HG03521 (cell line): ENCODE results near the gene TMED8.

Source experiments
- ATAC-seq: cut with Tn5 transposase; IDR thresholded peaks from one replicate; pipeline ENCODE4 v1.9.1; 2021; ENCODE audit warnings: mild to moderate bottlenecking, moderate library complexity; ENCODE audit not compliant: unreplicated experiment

The TMED8 gene

GRCh38 chr14:77301103-77301502 lies 75.8 kb downstream of the TMED8 start:
- ATAC-seq = no peak

- ATAC-seq = no peak
These were observed 77.1 kb downstream of the TMED8 start for GRCh38 chr14:77299771-77300170.

- ATAC-seq = no peak
These were observed 80.0 kb downstream of the TMED8 start for GRCh38 chr14:77296906-77297305.

- ATAC-seq = no peak
These were observed 80.7 kb downstream of the TMED8 start for GRCh38 chr14:77296155-77296554.

GRCh38 chr14:77290705-77291104 lies 86.2 kb downstream of the TMED8 start:
- no peak for ATAC-seq

- no peak for ATAC-seq
These were observed 90.3 kb downstream of the TMED8 start for GRCh38 chr14:77286576-77286975.
